Neural cell (in vitro differentiated cells): ENCODE results near the gene NPSR1. TPM values are rescaled to one million over a fixed set of nuclear protein-coding genes. Genes with fewer than 3 reads are reported as not detected.

Source experiments
- H2AFZ ChIP-seq: fragments of 200-600, 300-800 bp; sonication (generic), shearing (Covaris generic); 2 replicates; pipeline ENCODE4 v1.6.0; 2014; ENCODE audit warnings: low read depth, mild to moderate bottlenecking, antibody characterized with exemption, low read length, moderate library complexity
- H3F3A ChIP-seq: fragments of 200-600 bp; shearing (Covaris generic); 2 replicates; pipeline ENCODE4 v1.6.1; 2016; ENCODE audit warnings: mild to moderate bottlenecking, moderate library complexity, mixed read lengths, antibody characterized with exemption, low read length; ENCODE audit not compliant: insufficient read depth, poor library complexity, severe bottlenecking
- H3K27ac ChIP-seq: fragments of 200-600, 300-800 bp; sonication (generic), shearing (Covaris generic); 2 replicates; pipeline ENCODE4 v1.5.1; 2014; ENCODE audit warnings: mild to moderate bottlenecking, low read length, moderate library complexity
- H3K27me3 ChIP-seq: fragments of 300-800, 200-600 bp; sonication (generic), shearing (Covaris generic); 2 replicates; pipeline ENCODE4 v1.6.0; 2014; ENCODE audit warnings: mild to moderate bottlenecking, low read depth, low read length, moderate library complexity; ENCODE audit not compliant: insufficient read depth
- H3K36me3 ChIP-seq: fragments of 300-800, 200-600 bp; sonication (generic), shearing (Covaris generic); 2 replicates; pipeline ENCODE4 v1.5.1; 2014; ENCODE audit warnings: mild to moderate bottlenecking, antibody characterized with exemption, low read length, moderate library complexity; ENCODE audit not compliant: insufficient read depth
- H3K4me2 ChIP-seq: fragments of 300-800, 200-600 bp; sonication (generic), shearing (Covaris generic); 2 replicates; pipeline ENCODE4 v1.6.0; 2014; ENCODE audit warnings: mild to moderate bottlenecking, low read length
- H3K4me3 ChIP-seq: fragments of 300-800, 200-600 bp; sonication (generic), shearing (Covaris generic); 2 replicates; pipeline ENCODE4 v1.5.1; 2014; ENCODE audit warnings: mild to moderate bottlenecking, low read length, moderate library complexity
- H3K79me2 ChIP-seq: fragments of 200-600 bp; shearing (Covaris generic); replicated peaks from 2 replicates; pipeline ENCODE4 v1.6.0; 2014; ENCODE audit warnings: mild to moderate bottlenecking, low read length, moderate library complexity; ENCODE audit not compliant: insufficient read depth
- H3K9ac ChIP-seq: fragments of 300-800, 200-600 bp; sonication (generic), shearing (Covaris generic); 2 replicates; pipeline ENCODE4 v1.6.1; 2016; ENCODE audit warnings: mild to moderate bottlenecking, low read length, mixed read lengths
- H3K9me2 ChIP-seq: fragments of 200-600 bp; shearing (Covaris generic); 2 replicates; pipeline ENCODE4 v1.6.1; 2016; ENCODE audit warnings: mild to moderate bottlenecking, low read length, mixed read lengths; ENCODE audit not compliant: insufficient read depth
- H3K9me3 ChIP-seq: fragments of 200-600, 300-800 bp; sonication (generic), shearing (Covaris generic); 2 replicates; pipeline ENCODE4 v1.6.1; 2016; ENCODE audit warnings: mild to moderate bottlenecking, mixed run types, low read length, moderate library complexity, mixed read lengths
- H4K20me1 ChIP-seq: fragments of 200-600 bp; shearing (Covaris generic); 2 replicates; pipeline ENCODE4 v1.6.1; 2016; ENCODE audit warnings: mild to moderate bottlenecking, mixed run types; ENCODE audit not compliant: insufficient read depth
- EP300 ChIP-seq: fragments of 450-650 bp; conservative IDR thresholded peaks from 2 replicates; pipeline ENCODE4 v1.6.1; 2014; ENCODE audit warnings: antibody characterized with exemption, mild to moderate bottlenecking, moderate library complexity; ENCODE audit not compliant: poor library complexity, severe bottlenecking
- EZH2 ChIP-seq: fragments of 200-600, 300-800 bp; shearing (Covaris generic), sonication (generic); IDR thresholded peaks from 2 replicates; pipeline ENCODE4 v1.6.1; 2014; ENCODE audit warnings: antibody characterized with exemption, low read length, borderline replicate concordance, mild to moderate bottlenecking; ENCODE audit not compliant: insufficient read depth, poor library complexity, severe bottlenecking
- MXI1 ChIP-seq: fragments of 450-650 bp; conservative IDR thresholded peaks from 2 replicates; pipeline ENCODE4 v1.6.1; 2014; ENCODE audit warnings: antibody characterized with exemption, mild to moderate bottlenecking; ENCODE audit not compliant: poor library complexity, severe bottlenecking
- POLR2AphosphoS5 ChIP-seq: IDR thresholded peaks from 2 replicates; pipeline ENCODE4 v1.6.1; 2012
- RAD21 ChIP-seq: fragments of 450-650 bp; conservative IDR thresholded peaks from 2 replicates; pipeline ENCODE4 v1.6.1; 2014; ENCODE audit warnings: antibody characterized with exemption, mild to moderate bottlenecking, moderate library complexity
- SMC3 ChIP-seq: fragments of 450-650 bp; conservative IDR thresholded peaks from 2 replicates; pipeline ENCODE4 v1.6.1; 2014; ENCODE audit warnings: antibody characterized with exemption, mild to moderate bottlenecking, moderate library complexity; ENCODE audit not compliant: poor library complexity
- TAF1 ChIP-seq: IDR thresholded peaks from 2 replicates; pipeline ENCODE4 v1.6.1; 2012; ENCODE audit warnings: low read depth
- polyA plus RNA-seq: library from polyadenylated mRNA; depleted of rRNA; stranded (reverse); fragments of >200 nt; gene quantifications from 2 replicates; pipeline ENCODE4 v1.2.3, GENCODE V29; 2014
- TF ChIP-seq, protein P1 (sequence below): IDR thresholded peaks from 2 replicates; pipeline ENCODE4 v1.6.1; 2012; ENCODE audit warnings: borderline replicate concordance
- TF ChIP-seq, protein P2 (sequence below): fragments of 450-650 bp; IDR thresholded peaks from 2 replicates; pipeline ENCODE4 v1.5.1; 2014; ENCODE audit warnings: antibody characterized with exemption, mild to moderate bottlenecking, moderate library complexity; ENCODE audit not compliant: poor library complexity, severe bottlenecking

Gene NPSR1
- polyA plus RNA-seq, 1 donor from 2014 or later, result not detected

DNA sequence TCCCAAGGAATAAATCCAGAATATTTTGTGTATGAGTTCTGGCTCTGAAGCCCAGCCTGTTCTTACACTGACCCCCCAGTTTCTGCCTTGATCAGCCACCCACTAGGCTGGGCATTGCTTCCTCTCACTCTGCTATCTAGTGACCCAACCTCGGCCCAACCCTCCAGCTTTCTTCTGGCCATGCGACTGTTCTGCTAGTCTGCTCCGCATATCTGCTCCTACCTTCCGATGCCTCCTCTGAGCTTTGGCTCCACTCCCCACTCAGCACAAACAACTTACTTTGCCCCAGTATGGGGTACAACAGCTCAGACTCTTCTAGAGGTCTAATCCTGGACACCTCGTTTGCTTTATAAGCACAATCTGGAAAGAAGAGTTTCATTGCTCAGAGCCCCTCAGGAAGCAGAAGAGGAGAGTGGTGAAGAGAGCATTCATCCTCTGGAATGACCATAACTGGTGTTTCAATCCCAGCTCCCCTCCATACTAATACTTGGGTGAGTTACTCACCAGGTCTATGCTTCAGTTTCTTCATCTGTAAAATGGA is 99.6 kb downstream of the NPSR1 start:
- H2AFZ ChIP-seq, result no peak overlapping the region
- H3K27me3 ChIP-seq, result no peaks in the 10 kb centered on the region
- no peaks in the 10 kb centered on the region for H3K79me2 ChIP-seq
- H3K4me3 ChIP-seq, result no peak overlapping the region
- H3K36me3 ChIP-seq, result no peaks in the 10 kb centered on the region
- TF ChIP-seq EZH2 (no peak), RAD21 (no peak), TAF1 (no peak), POLR2AphosphoS5 (no peak), EP300 (no peak)
- TF ChIP-seq, protein P1, sequence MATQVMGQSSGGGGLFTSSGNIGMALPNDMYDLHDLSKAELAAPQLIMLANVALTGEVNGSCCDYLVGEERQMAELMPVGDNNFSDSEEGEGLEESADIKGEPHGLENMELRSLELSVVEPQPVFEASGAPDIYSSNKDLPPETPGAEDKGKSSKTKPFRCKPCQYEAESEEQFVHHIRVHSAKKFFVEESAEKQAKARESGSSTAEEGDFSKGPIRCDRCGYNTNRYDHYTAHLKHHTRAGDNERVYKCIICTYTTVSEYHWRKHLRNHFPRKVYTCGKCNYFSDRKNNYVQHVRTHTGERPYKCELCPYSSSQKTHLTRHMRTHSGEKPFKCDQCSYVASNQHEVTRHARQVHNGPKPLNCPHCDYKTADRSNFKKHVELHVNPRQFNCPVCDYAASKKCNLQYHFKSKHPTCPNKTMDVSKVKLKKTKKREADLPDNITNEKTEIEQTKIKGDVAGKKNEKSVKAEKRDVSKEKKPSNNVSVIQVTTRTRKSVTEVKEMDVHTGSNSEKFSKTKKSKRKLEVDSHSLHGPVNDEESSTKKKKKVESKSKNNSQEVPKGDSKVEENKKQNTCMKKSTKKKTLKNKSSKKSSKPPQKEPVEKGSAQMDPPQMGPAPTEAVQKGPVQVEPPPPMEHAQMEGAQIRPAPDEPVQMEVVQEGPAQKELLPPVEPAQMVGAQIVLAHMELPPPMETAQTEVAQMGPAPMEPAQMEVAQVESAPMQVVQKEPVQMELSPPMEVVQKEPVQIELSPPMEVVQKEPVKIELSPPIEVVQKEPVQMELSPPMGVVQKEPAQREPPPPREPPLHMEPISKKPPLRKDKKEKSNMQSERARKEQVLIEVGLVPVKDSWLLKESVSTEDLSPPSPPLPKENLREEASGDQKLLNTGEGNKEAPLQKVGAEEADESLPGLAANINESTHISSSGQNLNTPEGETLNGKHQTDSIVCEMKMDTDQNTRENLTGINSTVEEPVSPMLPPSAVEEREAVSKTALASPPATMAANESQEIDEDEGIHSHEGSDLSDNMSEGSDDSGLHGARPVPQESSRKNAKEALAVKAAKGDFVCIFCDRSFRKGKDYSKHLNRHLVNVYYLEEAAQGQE, result no peak
- no peaks in the 10 kb centered on the region for H3K9me3 ChIP-seq
- no peak overlapping the region for H3K27ac ChIP-seq
- H3F3A ChIP-seq, result no peaks in the 10 kb centered on the region
- H3K9ac ChIP-seq, result no peak overlapping the region
- H4K20me1 ChIP-seq, result no peaks in the 10 kb centered on the region
- no peaks in the 10 kb centered on the region for H3K9me2 ChIP-seq
- no peak overlapping the region for H3K4me2 ChIP-seq

DNA sequence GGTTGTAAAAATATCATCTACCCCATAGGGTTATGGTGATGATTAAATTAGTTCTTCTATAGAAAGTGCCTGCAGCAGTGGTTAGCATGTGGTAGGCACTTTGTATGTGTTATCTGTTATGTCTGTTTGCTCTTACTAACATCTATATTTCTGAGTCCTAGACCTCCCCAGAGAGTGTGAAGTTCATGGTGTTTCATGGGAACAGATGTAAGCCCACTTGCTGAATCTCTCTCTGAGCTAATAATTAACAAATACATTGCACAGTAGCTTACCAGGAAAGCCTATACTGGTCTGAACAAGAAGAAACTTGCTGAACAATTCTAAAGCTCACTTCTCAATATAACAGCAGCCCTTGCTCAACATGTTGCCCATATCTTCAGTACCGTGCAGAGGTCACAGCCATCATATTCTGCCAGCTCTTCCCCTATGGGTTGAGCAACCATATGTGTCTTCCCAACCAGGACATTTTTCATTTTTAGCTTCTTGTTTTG is 100.1 kb downstream of the NPSR1 start:
- Histone ChIP-seq H2AFZ (no peak overlapping the region), H3K79me2 (no peaks in the 10 kb centered on the region), H3F3A (no peaks in the 10 kb centered on the region), H3K4me2 (no peak overlapping the region), H3K27me3 (no peaks in the 10 kb centered on the region), H3K36me3 (no peaks in the 10 kb centered on the region), H3K4me3 (no peak overlapping the region), H3K9me2 (no peaks in the 10 kb centered on the region), H3K9ac (no peak overlapping the region), H4K20me1 (no peaks in the 10 kb centered on the region), H3K27ac (no peak overlapping the region), H3K9me3 (no peaks in the 10 kb centered on the region)
- TF ChIP-seq TAF1 (no peak), MXI1 (no peak), RAD21 (no peak), EP300 (no peak), POLR2AphosphoS5 (no peak), EZH2 (no peak), SMC3 (no peak)
- TF ChIP-seq, protein P1, result no peak
- TF ChIP-seq, protein P2, sequence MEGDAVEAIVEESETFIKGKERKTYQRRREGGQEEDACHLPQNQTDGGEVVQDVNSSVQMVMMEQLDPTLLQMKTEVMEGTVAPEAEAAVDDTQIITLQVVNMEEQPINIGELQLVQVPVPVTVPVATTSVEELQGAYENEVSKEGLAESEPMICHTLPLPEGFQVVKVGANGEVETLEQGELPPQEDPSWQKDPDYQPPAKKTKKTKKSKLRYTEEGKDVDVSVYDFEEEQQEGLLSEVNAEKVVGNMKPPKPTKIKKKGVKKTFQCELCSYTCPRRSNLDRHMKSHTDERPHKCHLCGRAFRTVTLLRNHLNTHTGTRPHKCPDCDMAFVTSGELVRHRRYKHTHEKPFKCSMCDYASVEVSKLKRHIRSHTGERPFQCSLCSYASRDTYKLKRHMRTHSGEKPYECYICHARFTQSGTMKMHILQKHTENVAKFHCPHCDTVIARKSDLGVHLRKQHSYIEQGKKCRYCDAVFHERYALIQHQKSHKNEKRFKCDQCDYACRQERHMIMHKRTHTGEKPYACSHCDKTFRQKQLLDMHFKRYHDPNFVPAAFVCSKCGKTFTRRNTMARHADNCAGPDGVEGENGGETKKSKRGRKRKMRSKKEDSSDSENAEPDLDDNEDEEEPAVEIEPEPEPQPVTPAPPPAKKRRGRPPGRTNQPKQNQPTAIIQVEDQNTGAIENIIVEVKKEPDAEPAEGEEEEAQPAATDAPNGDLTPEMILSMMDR, result no peak
